ENCODE results near the gene WASHC3.
"Not testable (repeated sequence)": the region's sequence is repeated elsewhere in the genome, so short reads cannot be mapped to it uniquely, and the experiment has no call there.

WASHC3 gene

GRCh38 chr12:102061560-102062418 lies at the start of gene WASHC3:
Gene WASHC3 (minus strand): TSS chr12:102061991. CDS start chr12:102061962, 29 bp downstream.
- DNase-seq (ENCODE audit: low spot score) = peak; percentile 93

- DNase-seq (ENCODE audit: low spot score) = no peak
Measured at GRCh38 chr12:102110782-102111181, 49.0 kb upstream of the WASHC3 start.

GRCh38 chr12:102107970-102108369 lies 46.2 kb upstream of the WASHC3 start:
- no peak for DNase-seq (ENCODE audit: low spot score)

- DNase-seq (ENCODE audit: low spot score) = no peak
Measured at GRCh38 chr12:102106905-102107304, 45.1 kb upstream of the WASHC3 start.

GRCh38 chr12:102096855-102097254 lies 35.1 kb upstream of the WASHC3 start:
- no peak for DNase-seq (ENCODE audit: low spot score)

GRCh38 chr12:102095677-102096263 lies 34.0 kb upstream of the WASHC3 start:
- no peak for DNase-seq (ENCODE audit: low spot score)

DNA sequence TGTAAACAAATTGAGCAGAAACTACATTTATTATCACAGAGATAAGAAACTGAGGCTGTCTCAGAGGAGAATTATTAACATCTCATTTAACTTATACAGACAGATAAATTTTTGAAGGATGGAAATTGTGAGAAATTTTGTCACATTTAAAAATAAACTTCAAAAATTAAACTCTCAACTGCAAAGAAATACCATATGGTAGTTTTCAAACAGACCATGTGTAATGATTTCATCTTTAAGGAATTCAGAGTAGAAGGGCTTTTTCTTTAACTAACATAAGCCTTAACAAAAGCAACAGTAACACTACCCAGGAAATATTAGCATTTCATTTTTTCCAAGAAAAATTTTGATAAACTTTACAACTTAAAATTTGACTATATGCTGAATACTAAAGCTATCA lies 31.5 kb upstream of the WASHC3 start:
- no peak for DNase-seq (ENCODE audit: low spot score)

DNA sequence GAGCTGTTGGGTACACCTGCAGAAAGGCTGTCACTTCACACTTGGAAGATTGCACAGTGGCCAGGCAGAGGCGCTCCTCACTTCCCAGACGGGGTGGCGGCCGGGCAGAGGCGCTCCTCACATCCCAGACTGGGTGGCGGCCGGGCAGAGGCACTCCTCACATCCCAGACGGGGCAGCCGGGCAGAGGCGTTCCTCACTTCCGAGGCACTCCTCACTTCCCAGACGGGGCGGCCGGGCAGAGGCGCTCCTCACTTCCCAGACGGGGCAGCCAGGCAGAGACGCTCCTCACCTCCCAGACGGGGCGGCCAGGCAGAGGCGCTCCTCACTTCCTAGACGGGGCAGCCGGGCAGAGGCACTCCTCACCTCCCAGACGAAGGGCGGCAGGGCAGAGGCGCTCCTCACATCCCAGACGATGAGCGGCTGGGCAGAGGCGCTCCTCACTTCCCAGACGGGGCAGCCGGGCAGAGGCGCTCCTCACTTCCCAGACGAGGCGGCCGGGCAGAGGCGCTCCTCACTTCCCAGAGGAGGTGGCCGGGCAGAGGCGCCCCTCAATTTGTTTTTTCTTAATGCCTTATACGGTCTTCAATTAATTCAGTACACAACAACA lies 27.5 kb upstream of the WASHC3 start:
- not testable (repeated sequence) for DNase-seq (ENCODE audit: low spot score)

GRCh38 chr12:102080842-102081241 lies 19.1 kb upstream of the WASHC3 start:
- no peak for DNase-seq (ENCODE audit: low spot score)

- DNase-seq (ENCODE audit: low spot score) = not testable (repeated sequence)
Measured at GRCh38 chr12:102072092-102072491, 10.3 kb upstream of the WASHC3 start.

DNA sequence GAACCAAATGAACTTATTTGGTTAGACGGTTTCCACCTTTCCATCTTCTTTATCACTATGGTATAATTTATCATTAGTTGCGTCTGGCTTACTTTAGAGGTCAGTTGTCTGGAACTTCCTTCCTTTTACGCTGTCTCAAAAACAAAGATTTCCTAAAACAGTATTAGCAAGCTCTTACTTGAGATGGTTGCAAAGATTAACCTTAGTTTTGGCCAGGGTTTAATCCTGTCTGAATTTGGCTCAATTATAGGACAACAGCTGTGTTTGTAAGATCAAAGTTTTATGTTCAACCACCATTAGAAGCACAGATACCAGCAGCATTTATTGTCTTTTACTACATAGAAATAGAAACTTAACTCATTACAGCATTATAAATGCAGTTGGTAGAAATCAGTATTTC lies 7.9 kb upstream of the WASHC3 start:
- DNase-seq (ENCODE audit: low spot score) = no peak

- no peak for DNase-seq (ENCODE audit: low spot score)
Measured at GRCh38 chr12:102067574-102068258, 5.9 kb upstream of the WASHC3 start.

GRCh38 chr12:102064476-102064875 lies 2.7 kb upstream of the WASHC3 start:
- DNase-seq (ENCODE audit: low spot score) = no peak

- DNase-seq (ENCODE audit: low spot score) = no peak
Measured at GRCh38 chr12:102063069-102063468, 1.3 kb upstream of the WASHC3 start.

GRCh38 chr12:102062419-102062806 lies 622 bp upstream of the WASHC3 start:
- no peak for DNase-seq (ENCODE audit: low spot score)

DNA sequence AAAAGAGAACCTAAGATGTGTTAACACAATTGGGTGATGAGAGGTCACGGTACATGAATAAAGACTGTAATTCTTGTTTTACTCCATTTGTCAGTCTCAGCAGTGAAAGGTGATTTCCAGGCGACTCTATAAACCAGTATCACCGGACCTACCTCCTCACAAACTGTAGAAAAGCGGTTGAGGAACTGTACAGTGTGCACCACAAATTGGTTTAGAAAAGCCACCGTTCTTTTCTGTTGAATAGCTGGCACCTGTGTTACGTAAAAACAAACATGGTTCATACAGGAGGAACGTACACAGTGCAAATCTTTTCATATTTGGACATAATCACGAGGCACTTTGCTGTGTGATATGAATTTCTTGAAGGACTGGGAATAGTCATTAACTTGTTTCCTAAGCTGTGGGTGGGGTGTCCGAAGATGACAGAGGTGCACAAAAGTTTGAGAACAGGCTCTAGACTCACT lies 663 bp downstream of the WASHC3 start:
- DNase-seq (ENCODE audit: low spot score) = no peak

DNA sequence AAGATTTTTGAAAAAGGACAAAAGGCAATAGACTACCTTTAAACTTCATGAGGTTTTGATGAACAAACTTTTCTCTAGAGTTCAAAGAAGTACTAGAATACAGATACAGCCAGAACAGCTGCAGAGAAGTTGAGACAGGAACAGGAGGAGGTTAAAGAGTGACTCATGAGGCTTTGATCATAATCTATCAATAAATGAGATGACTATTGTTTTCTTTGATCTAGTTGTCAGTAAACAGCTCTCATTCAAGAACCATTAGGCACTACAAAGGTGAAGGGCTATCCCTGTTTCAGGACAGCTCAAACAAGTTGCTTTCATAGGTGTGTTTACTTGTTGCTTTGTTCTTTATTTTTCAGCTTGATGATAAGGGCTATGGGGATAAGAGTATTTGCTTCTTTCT lies 2.4 kb downstream of the WASHC3 start:
- peak; percentile 32 for DNase-seq (ENCODE audit: low spot score)

DNA sequence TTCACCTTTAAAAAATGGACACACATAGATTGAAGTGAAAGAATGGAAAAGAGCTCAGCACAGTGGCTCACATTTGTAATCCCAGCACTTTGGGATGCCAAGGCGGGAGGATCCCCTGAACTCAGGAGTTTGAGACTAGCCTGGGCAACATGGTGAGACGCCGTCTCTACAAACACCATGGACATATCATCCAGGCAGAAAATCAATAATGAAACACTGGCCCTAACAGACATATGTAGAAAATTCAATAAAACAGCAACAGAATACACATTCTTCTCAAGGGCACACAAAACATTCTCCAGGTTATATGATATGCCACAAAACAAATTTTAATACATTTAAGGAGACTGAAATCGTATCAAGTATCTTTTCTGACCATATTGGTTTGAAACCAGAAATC lies 7.4 kb downstream of the WASHC3 start:
- DNase-seq (ENCODE audit: low spot score) = no peak

DNA sequence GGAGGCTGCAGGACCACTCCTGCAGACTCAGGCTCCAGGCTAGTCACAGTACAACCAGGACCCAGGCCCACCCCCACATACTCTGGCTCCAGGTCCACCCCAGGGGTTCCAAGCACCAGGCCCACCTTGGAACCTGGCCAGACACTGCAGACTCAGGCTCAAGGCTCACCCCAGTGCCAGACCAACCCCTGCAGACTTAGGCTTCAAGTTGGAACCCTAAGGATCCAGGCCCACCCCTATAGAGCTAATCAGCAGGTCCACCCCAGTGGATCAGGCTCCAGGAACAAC lies 8.8 kb downstream of the WASHC3 start:
- no peak for DNase-seq (ENCODE audit: low spot score)

DNA sequence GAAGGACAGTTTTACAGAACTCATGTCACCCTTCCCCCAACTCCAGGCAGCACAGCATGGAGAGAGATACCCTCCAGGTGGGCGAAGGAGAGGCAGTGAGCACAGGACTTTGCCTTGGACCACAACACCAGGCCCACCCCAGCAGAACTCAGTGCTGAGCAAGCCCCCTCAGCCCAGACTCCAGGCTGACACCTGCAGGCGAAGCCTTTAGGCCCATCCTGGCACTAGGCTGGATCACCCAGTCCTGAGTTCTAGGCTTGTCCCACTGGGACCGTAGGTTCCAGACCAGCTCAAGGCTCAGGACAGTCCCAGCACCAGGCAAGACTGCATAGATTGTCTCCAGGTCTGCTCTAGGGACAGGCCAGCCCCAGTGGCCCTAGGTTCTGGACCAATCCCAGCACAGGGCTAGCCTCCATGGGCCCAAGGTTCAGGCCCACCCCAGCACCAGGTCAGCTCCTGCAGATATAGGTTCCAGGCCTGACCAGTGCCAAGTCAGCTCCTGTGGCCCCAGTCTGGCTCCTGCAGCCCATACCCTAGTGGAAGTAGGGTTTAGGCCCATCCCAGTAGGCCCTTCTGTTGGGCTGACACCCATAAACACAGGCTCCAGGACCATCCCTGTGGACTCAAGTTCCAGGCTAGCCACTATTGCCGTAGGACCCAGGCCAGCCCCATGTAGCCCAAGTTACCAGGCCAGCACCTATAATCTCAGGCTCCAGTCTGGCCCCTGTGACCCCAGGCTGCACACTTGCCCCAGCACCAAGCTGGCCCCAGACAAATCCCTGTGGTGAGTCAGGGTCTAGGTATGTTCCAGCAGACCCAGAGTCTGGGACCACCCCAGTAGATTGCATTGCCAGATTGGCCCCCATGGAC lies 9.4 kb downstream of the WASHC3 start:
- no peak for DNase-seq (ENCODE audit: low spot score)

GRCh38 chr12:102051431-102051965 lies 10.3 kb downstream of the WASHC3 start:
- DNase-seq (ENCODE audit: low spot score) = no peak

All from CD4-positive, alpha-beta T cell treated with Interleukin-6 at 100 ng/mL for 8 hours (primary cell).